Activated T-cell treated with anti-CD3 and anti-CD28 coated beads for 4 hours (primary cell): ENCODE data around the gene RHOV.
"Not testable (repeated sequence)": the region's sequence is repeated elsewhere in the genome, so short reads cannot be mapped to it uniquely, and the experiment has no call there.

ENCODE experiments used
- DNase-seq: peaks from one replicate; pipeline ENCODE4 v3.0.0-alpha.2; 2020

The RHOV gene

GRCh38 chr15:40871749-40872617, 2.1 kb downstream of the RHOV start:
- DNase-seq: peak; percentile 28

- no peak for DNase-seq
Observed at GRCh38 chr15:40870716-40871115, 3.3 kb downstream of the RHOV start.

GRCh38 chr15:40869686-40870085, 4.3 kb downstream of the RHOV start:
- DNase-seq: no peak

GRCh38 chr15:40867199-40867598, 6.8 kb downstream of the RHOV start:
- no peak for DNase-seq

- DNase-seq: no peak
Observed at GRCh38 chr15:40863660-40864270, 10.3 kb downstream of the RHOV start.

- DNase-seq: not testable (repeated sequence)
Observed at GRCh38 chr15:40861147-40861546, 12.9 kb downstream of the RHOV start.

GRCh38 chr15:40859206-40859851, 14.7 kb downstream of the RHOV start:
- peak; percentile 79 for DNase-seq

GRCh38 chr15:40858706-40859105, 15.3 kb downstream of the RHOV start:
- DNase-seq: no peak

- DNase-seq: peak; percentile 83
Observed at GRCh38 chr15:40857601-40858341, 16.3 kb downstream of the RHOV start.

- no peak for DNase-seq
Observed at GRCh38 chr15:40856746-40857145, 17.3 kb downstream of the RHOV start.

GRCh38 chr15:40855706-40856234, 18.3 kb downstream of the RHOV start:
- DNase-seq: no peak

- no peak for DNase-seq
Observed at GRCh38 chr15:40854161-40854560, 19.9 kb downstream of the RHOV start.

- DNase-seq: no peak
Observed at GRCh38 chr15:40853241-40853890, 20.7 kb downstream of the RHOV start.

- no peak for DNase-seq
Observed at GRCh38 chr15:40852529-40852928, 21.5 kb downstream of the RHOV start.

- no peak for DNase-seq
Observed at GRCh38 chr15:40850576-40851112, 23.4 kb downstream of the RHOV start.

- no peak for DNase-seq
Observed at GRCh38 chr15:40847223-40847961, 26.6 kb downstream of the RHOV start.

- DNase-seq: no peak
Observed at GRCh38 chr15:40846841-40847222, 27.2 kb downstream of the RHOV start.

- DNase-seq: no peak
Observed at GRCh38 chr15:40845511-40846284, 28.3 kb downstream of the RHOV start.

GRCh38 chr15:40845036-40845435, 29.0 kb downstream of the RHOV start:
- DNase-seq: no peak

GRCh38 chr15:40844696-40845030, 29.4 kb downstream of the RHOV start:
- no peak for DNase-seq
